CD4-positive, alpha-beta T cell treated with Interleukin-21 for 1 hour (primary cell): ENCODE measurements around the gene RGS1.

Source experiments
- DNase-seq: peaks from one replicate; pipeline ENCODE4 v3.0.0-alpha.2; 2020

The RGS1 gene

DNA sequence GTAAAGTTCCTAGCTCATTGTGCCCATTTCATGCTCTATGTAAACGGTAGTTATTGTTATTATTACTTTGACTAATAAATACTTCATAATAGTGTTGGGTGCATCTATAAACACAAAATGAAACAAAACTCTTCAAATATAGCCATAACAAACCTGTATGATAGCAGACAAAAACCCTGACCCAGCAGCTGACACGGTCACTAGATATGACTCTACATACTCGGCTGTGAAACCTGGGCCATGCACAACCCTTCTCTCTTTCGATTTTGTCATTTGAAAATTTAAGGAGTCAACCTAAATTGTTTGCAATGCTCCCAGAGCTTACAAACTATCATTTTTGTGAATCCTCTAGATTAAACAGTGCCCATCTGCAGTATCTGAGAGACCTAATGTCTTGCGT, 52.3 kb downstream of the RGS1 start:
- no peak for DNase-seq

DNA sequence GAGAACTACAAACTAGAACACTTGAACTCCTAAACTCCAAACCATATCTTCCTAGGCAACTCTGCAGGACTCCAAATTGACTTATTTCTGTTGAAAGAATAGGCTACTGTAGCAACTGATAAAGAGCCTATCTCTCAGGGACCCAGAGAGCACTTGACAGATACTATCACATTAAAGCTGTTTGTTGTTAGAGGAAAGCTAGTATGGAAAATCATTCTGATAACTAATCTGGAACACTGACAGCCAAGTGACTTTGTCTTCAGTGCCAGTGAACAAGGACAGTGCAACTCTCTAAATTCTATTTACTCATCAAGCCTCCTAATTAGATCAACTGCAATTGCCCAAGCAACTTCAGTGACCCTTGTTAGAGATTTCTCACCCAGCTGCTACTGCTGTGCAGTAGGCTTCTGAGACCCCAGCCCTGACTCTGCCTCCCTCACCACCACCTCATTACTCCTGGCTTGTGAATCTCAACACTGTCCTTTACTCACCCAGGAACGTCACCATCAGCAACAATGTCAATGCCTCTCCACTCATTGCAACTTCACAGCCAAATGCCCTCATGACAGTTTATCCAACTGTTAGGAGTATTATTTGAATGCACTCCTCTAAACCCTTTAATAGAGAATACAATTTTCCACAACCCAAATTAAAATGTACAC, 53.0 kb downstream of the RGS1 start:
- no peak for DNase-seq

DNA sequence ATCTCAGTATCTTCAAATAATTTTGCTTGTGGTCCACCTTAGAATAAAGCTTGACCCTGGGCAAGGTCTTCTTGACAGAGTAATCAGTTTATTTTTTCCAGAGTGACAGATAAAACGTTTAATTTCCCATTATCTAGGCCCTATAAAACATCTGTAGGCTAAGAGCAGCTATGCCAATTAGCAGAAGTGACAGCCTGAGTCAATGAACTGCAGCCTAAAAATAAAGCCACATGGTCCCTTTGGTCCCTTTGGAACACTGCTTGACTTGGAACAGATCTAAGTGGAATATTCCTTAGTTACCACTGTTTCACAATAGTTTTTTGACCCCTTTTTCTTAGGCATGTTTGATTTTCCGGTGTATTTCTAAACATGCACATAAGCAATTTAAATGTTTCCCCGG, 54.0 kb downstream of the RGS1 start:
- no peak for DNase-seq
